DMS 273 (cell line): Measurements from ENCODE around the gene NLGN1.

Experiments used
- DNase-seq: peaks from one replicate; lab custom pipeline; 2025; ENCODE audit not compliant: unreplicated experiment; lab: John Stamatoyannopoulos, UW

Gene NLGN1

DNA sequence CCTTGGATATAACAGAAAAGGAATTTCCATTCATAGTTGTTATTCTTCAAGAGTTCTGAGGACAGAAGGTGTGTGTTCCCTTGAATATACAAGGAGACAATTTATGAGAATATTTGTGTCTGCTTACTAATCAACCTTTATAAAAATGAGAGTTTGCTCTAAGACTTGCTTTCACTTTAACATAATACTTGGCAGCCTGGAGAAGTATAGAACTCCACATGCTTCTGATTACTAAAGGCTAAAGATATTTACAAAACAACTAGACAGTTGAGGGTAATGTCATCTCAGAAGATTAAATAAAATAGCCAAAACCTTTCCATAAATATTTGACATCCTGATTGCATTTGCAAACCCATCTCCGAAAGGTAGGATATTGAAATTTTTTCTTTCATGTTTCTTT, 734.5 kb downstream of the NLGN1 start:
- no peak for DNase-seq

DNA sequence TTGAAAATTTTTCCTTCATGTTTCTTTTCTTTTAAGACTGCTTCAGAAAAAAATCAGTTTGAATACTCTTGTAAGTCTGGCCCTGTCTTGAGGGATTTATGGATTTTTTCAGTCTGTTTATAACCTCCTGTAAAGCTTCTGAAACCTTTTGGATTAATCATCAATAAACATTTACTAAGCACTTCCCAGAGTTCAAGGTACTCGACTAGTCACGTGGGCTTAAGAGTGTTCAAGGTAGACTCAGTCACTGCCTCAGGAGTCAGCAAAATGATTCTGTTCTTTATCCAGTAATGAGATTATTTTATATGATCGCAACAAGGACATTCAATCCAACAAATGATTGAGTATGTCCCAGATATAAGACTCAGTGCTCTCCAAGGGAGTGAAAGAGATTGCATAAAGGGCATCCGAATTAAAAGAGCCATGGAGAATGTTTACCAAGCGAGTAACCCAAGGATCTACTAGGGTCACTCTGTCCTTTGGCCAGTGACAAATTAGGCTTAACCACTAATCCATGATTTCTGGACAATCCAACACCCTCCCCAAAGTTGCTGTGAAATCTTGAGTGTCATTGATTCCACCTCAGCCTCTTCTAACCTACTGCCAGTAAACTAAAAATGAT, 735.0 kb downstream of the NLGN1 start:
- DNase-seq: no peak

DNA sequence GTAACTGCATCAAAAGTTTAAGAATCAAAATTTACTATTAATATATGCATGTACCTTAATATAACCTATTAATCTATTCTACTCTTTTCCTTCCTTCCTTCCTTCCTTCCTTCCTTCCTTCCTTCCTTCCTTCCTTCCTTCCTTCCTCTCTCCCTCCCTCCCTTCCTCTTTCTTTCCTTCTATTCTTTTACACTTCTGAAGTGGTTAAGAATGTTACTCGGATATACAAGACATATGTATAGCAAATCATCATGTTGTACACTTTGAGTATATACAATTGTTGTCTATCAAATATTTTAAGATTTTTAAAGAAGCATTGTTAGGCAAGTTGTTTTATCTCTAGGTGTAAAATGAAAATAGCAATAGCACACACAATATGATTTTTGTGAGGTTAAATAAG, 748.5 kb downstream of the NLGN1 start:
- DNase-seq: no peak

DNA sequence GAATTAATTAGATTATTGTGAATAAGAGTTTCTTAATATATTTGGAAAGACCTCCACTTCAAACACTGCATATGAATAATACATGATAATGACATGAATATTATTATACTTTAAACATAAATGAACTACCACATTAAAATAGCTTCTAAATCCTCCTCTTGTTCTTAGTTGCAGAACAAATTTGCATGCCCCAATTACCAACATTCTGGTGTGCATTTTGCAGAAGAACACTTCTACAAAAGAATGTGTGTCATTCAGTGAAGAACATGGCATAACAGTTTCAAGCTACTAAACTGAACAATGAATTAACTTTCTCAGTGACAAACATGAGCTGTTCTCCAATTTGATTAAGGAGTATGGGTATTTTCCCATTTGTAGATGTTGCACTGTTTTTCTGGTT, 750.3 kb downstream of the NLGN1 start:
- DNase-seq: no peak

GRCh38 chr3:174153871-174154270, 756.3 kb downstream of the NLGN1 start:
- DNase-seq: no peak

- no peak for DNase-seq
Observed at GRCh38 chr3:174156200-174156599, 758.7 kb downstream of the NLGN1 start.

DNA sequence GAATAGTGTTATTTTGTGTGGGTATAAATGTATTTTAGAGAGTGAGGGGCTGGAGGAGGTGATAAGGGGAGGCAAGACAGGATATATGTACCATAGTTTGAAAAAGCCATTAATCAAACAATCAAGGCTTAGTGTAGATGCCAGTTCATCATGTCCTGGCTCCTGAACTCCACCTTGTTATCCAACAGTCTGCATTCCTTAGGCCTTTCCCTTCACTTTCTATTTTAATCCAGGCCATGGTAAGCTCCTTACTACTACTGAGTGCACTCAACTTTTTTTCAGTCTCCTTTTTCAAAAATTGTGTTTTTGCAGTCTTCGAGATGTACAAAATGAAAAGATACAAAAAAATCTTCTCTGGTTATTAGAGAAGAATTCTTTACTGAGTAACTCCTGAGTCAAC, 761.1 kb downstream of the NLGN1 start:
- no peak for DNase-seq

- no peak for DNase-seq
Observed at GRCh38 chr3:174159604-174160003, 762.1 kb downstream of the NLGN1 start.

GRCh38 chr3:174162550-174162949, 765.0 kb downstream of the NLGN1 start:
- DNase-seq: no peak

DNA sequence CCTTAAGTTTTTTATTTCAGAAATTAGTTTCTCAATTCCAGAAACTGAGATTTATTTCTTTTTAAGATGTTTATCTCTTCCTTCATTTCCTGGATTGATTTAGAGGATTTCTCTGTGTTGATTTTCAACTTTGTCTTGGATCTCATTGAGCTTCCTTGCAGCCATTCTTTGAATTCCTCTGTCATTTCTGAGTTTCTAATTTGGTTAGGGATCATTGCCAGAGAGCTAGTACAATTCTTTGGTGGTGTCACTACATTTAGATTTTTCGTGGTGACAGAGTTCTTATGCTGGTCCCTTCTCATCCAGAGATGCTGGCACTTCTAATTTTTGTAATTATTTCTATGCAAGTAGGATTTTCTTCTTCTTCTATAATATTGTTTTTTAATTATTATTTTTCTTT, 770.5 kb downstream of the NLGN1 start:
- no peak for DNase-seq

- DNase-seq: no peak
Observed at GRCh38 chr3:174168538-174169254, 771.2 kb downstream of the NLGN1 start.

DNA sequence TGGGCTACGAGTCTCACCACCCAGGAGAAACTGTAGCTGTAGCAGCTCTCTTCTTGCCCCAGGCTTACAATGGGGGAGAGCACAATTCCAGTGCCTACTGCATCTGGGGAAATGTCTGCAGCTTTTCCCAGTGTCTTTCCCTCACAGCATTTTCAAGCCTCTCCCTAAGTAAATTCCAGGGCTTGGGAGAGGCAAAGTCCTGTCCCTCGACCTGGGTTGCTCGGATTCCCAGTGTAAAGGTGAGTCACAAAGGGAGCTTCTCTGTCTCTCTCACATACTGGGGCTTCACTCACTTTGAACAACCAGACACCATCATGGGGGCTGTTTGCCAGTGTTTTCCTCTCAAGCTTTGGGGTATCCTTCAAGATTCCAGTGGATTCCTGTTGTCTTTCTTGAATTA, 772.2 kb downstream of the NLGN1 start:
- DNase-seq: no peak

DNA sequence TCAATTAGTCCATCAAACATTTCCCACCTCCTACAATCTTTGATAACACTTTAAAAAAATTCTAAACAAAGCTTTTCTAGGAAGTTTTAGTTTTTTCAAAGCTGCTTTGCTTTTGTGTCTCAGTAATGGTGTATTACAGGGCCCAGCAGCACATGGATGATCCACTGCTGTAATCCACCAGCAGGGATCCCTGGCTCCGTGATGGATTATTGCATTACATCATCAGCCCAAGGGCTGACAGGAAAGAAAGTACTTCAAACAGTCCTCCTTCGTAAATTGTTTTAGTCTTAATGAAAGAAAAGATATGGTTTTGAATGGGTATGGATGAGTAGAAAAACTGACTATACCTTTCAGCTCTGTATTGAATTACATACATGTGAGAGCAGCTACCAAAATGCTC, 772.7 kb downstream of the NLGN1 start:
- peak; percentile 16 for DNase-seq

DNA sequence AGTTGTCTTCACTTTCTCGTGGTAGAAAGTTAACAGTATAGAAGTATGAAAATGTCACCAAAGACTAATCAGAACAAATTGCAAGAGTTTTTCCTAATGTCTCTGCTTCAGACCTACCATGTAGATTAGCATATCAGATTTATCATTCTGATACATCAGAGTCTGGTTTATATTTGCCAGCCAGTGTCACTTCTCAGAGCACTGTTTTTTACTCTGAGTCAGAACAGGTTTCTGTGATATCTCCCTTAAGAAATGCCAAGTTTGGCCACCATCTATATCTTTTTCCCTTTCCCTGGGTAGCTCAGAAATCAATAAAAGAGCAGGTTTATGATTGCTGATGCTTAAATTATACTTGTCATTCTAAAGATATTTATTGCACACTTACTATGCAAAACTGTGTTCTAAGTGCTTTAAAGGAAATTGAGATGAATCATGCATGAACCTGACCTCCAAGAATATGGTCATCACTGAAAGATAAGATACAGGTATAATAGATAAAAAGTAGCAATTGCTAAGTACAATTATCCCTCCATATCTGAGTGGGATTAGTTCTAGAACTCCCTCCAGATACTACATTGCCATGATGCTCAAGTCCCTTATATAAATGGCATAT, 788.9 kb downstream of the NLGN1 start:
- DNase-seq: no peak

DNA sequence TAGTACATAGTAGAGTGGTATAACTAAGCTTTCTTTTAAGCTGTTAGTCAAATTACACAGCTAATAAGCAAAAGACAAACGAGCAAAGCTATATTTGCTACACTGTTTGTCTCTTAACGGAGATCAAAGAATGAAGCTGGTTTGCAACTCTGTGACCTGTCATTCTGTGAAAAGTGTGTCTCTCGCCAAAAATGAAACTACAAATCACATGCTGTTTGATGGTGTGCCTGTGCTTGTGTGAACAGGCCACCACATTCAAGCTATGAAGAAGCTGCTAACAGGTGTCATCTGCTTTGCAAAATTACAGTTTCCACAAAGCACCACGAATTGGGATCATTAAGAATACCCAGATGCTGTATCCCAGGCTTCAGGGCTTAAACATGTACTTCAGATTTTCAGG, 793.8 kb downstream of the NLGN1 start:
- DNase-seq: no peak

- no peak for DNase-seq
Observed at GRCh38 chr3:174191895-174192294, 794.4 kb downstream of the NLGN1 start.

GRCh38 chr3:174192471-174192870, 794.9 kb downstream of the NLGN1 start:
- no peak for DNase-seq

GRCh38 chr3:174193604-174194003, 796.1 kb downstream of the NLGN1 start:
- no peak for DNase-seq

GRCh38 chr3:174197416-174197815, 799.9 kb downstream of the NLGN1 start:
- no peak for DNase-seq

GRCh38 chr3:174198199-174198598, 800.7 kb downstream of the NLGN1 start:
- no peak for DNase-seq

- no peak for DNase-seq
Observed at GRCh38 chr3:174199696-174200095, 802.2 kb downstream of the NLGN1 start.

- DNase-seq: no peak
Observed at GRCh38 chr3:174202116-174202515, 804.6 kb downstream of the NLGN1 start.

DNA sequence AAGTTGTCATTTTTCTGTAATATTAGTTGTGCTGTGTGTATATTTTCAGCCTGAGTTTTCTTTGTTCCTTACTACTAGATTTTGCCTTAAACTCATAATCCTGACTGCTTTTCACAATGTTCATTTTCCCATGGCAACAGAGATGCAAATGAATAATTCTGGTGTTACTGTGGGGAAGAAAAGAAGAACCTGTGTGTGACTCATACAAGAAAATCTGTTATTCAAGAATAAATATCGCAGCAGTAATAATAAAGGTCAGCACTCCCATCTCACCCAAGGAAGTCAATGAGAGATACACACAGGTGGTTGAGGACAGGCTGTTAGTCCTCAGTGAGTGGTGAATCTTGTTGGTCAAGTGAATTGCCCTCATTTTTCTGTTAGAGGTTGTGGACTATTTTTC, 805.0 kb downstream of the NLGN1 start:
- DNase-seq: no peak
